ENCODE results near the gene CLASP2. TPM values are rescaled to one million over a fixed set of nuclear protein-coding genes. Genes with fewer than 3 reads are reported as not detected.
A peak's percentile ranks its signal among the peaks of the same experiment; 100 is the strongest.

The CLASP2 gene
- total RNA-seq, 1 donor from 2014 or later: 65.0 TPM

DNA sequence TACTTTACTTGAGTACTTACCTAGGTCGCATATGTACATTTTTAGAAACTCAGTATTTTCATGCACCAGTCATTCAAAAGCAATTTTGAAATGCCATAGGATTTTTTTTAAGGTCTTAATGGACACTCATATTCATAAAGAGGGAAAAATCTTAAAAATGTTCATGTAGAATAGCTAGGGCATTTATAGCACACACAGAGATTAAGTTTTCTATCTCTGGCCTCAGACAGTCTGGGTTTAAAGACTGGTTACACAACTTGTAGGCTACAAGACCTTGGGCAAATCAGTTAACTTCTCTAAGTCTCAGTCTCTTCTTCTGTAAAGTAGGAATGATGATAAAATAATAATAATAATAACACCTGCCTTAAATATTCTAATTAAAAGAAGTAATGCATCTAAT lies 229.4 kb downstream of the CLASP2 start:
- Histone ChIP-seq H3K4me3 (ENCODE audit: insufficient read depth, low read depth, low read length) (no peak overlapping the region), H3K4me2 (ENCODE audit: low read length) (no peak overlapping the region), H2AFZ (ENCODE audit: low read depth, low read length) (no peak overlapping the region), H3K27ac (ENCODE audit: low read depth, low read length) (no peak overlapping the region), H4K20me1 (ENCODE audit: insufficient read depth, low read length) (no peaks in the 10 kb centered on the region), H3K79me2 (ENCODE audit: insufficient read depth, low read length) (no peaks in the 10 kb centered on the region), H3K27me3 (ENCODE audit: insufficient read depth, low read length) (no peaks in the 10 kb centered on the region), H3K4me1 (ENCODE audit: insufficient read depth, low read length) (no peaks in the 10 kb centered on the region), H3K9me3 (ENCODE audit: insufficient read depth, low read depth, low read length) (no peaks in the 10 kb centered on the region), H3K9ac (ENCODE audit: low read length) (no peak overlapping the region), H3K36me3 (ENCODE audit: insufficient read depth, low read length) (no peaks in the 10 kb centered on the region)
- H3K27me3 Mint-ChIP-seq (ENCODE audit: low read depth, unreplicated experiment): no peaks in the 10 kb centered on the region
- TF ChIP-seq EZH2 (IDR thresholded peaks at IDR 0.05; ENCODE audit: insufficient read depth, low read length): no peak
- TF ChIP-seq, protein P1, sequence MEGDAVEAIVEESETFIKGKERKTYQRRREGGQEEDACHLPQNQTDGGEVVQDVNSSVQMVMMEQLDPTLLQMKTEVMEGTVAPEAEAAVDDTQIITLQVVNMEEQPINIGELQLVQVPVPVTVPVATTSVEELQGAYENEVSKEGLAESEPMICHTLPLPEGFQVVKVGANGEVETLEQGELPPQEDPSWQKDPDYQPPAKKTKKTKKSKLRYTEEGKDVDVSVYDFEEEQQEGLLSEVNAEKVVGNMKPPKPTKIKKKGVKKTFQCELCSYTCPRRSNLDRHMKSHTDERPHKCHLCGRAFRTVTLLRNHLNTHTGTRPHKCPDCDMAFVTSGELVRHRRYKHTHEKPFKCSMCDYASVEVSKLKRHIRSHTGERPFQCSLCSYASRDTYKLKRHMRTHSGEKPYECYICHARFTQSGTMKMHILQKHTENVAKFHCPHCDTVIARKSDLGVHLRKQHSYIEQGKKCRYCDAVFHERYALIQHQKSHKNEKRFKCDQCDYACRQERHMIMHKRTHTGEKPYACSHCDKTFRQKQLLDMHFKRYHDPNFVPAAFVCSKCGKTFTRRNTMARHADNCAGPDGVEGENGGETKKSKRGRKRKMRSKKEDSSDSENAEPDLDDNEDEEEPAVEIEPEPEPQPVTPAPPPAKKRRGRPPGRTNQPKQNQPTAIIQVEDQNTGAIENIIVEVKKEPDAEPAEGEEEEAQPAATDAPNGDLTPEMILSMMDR (IDR thresholded peaks at IDR 0.05; ENCODE audit: insufficient read depth, low read depth, low read length): no peak
- H3K4me1 Mint-ChIP-seq (ENCODE audit: low read depth, unreplicated experiment): no peaks in the 10 kb centered on the region
- no peak for FAIRE-seq
- no peak for DNase-seq (ENCODE audit: low read depth)
- peaks cover 4% of the 10 kb centered on the region for H3K9me3 Mint-ChIP-seq (ENCODE audit: unreplicated experiment)
- H3K4me3 Mint-ChIP-seq (ENCODE audit: unreplicated experiment): no peak overlapping the region
- no peaks in the 10 kb centered on the region for H3K36me3 Mint-ChIP-seq (ENCODE audit: low read depth, unreplicated experiment)
- no peak overlapping the region for H3K27ac Mint-ChIP-seq (ENCODE audit: unreplicated experiment)

DNA sequence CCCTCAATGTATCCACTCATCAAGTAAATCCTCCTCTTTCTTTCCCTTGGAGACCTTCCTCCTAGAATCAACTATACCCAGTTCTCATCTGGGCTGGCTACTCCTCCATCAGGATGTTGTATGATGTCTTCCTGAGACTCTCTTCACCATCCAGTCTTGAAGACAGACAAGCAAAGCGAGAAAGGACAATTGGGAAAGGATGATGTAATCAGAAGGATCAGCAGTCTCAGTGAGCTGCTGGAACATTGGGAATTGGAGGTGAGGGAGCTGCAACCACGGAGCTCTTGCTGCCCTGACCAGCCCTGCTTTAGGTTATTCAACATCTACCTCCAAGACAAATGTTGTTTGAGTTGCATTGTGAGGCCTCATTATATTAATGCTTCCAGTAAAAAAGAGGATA lies 229.8 kb downstream of the CLASP2 start:
- no peaks in the 10 kb centered on the region for H3K4me1 ChIP-seq (ENCODE audit: insufficient read depth, low read length)
- no peak for FAIRE-seq

DNA sequence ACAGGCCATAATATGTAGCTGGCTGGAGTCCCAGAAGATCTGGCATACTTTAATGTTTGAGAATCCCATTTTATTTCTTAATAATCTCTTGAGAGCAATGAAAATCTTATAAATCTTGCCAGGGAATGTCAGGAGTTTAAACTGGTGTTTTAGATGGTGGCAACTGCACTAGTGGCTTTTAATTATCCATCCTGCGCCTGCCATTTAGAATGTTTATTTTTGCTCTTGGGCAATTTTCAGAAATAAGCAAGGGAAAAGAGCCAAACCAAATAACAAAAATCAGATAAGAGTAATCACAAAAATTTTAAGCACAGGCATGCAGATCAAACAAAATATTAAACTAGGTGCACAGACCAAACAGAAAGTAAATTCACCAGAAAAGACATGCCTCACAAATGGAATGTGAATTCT lies 235.9 kb downstream of the CLASP2 start:
- H3K36me3 Mint-ChIP-seq (ENCODE audit: low read depth, unreplicated experiment): peaks cover 2% of the 10 kb centered on the region
- Histone ChIP-seq H2AFZ (ENCODE audit: low read depth, low read length) (no peak overlapping the region), H3K27me3 (ENCODE audit: insufficient read depth, low read length) (no peaks in the 10 kb centered on the region), H3K9ac (ENCODE audit: low read length) (no peak overlapping the region), H3K4me1 (ENCODE audit: insufficient read depth, low read length) (no peaks in the 10 kb centered on the region), H3K79me2 (ENCODE audit: insufficient read depth, low read length) (no peaks in the 10 kb centered on the region), H3K36me3 (ENCODE audit: insufficient read depth, low read length) (no peaks in the 10 kb centered on the region), H3K9me3 (ENCODE audit: insufficient read depth, low read depth, low read length) (no peaks in the 10 kb centered on the region), H3K4me3 (ENCODE audit: insufficient read depth, low read depth, low read length) (no peak overlapping the region), H4K20me1 (ENCODE audit: insufficient read depth, low read length) (no peaks in the 10 kb centered on the region), H3K27ac (ENCODE audit: low read depth, low read length) (no peak overlapping the region), H3K4me2 (ENCODE audit: low read length) (no peak overlapping the region)
- H3K4me1 Mint-ChIP-seq (ENCODE audit: low read depth, unreplicated experiment): no peaks in the 10 kb centered on the region
- no peak for TF ChIP-seq EZH2 (IDR thresholded peaks at IDR 0.05; ENCODE audit: insufficient read depth, low read length)
- TF ChIP-seq, protein P1 (IDR thresholded peaks at IDR 0.05; ENCODE audit: insufficient read depth, low read depth, low read length): no peak
- no peaks in the 10 kb centered on the region for H3K27me3 Mint-ChIP-seq (ENCODE audit: low read depth, unreplicated experiment)
- H3K27ac Mint-ChIP-seq (ENCODE audit: unreplicated experiment): no peak overlapping the region
- FAIRE-seq (no peak), DNase-seq (ENCODE audit: low read depth) (peak; percentile 18)
- H3K9me3 Mint-ChIP-seq (ENCODE audit: unreplicated experiment): peaks cover 9% of the 10 kb centered on the region
- no peak overlapping the region for H3K4me3 Mint-ChIP-seq (ENCODE audit: unreplicated experiment)

More for the DNA sequence above, 229.8 kb downstream of the CLASP2 start:
- H3K4me3 Mint-ChIP-seq (ENCODE audit: unreplicated experiment): no peak overlapping the region
- Histone ChIP-seq H3K9me3 (ENCODE audit: insufficient read depth, low read depth, low read length) (no peaks in the 10 kb centered on the region), H3K79me2 (ENCODE audit: insufficient read depth, low read length) (no peaks in the 10 kb centered on the region), H3K9ac (ENCODE audit: low read length) (no peak overlapping the region), H3K27me3 (ENCODE audit: insufficient read depth, low read length) (no peaks in the 10 kb centered on the region), H3K36me3 (ENCODE audit: insufficient read depth, low read length) (no peaks in the 10 kb centered on the region), H4K20me1 (ENCODE audit: insufficient read depth, low read length) (no peaks in the 10 kb centered on the region), H3K4me3 (ENCODE audit: insufficient read depth, low read depth, low read length) (no peak overlapping the region), H3K4me2 (ENCODE audit: low read length) (no peak overlapping the region), H3K27ac (ENCODE audit: low read depth, low read length) (no peak overlapping the region), H2AFZ (ENCODE audit: low read depth, low read length) (no peak overlapping the region)
- H3K9me3 Mint-ChIP-seq (ENCODE audit: unreplicated experiment): peaks cover 4% of the 10 kb centered on the region
- no peak overlapping the region for H3K27ac Mint-ChIP-seq (ENCODE audit: unreplicated experiment)
- no peak for DNase-seq (ENCODE audit: low read depth)
- TF ChIP-seq EZH2 (IDR thresholded peaks at IDR 0.05; ENCODE audit: insufficient read depth, low read length): no peak
- TF ChIP-seq, protein P1 (IDR thresholded peaks at IDR 0.05; ENCODE audit: insufficient read depth, low read depth, low read length): no peak
- no peaks in the 10 kb centered on the region for H3K4me1 Mint-ChIP-seq (ENCODE audit: low read depth, unreplicated experiment)
- H3K36me3 Mint-ChIP-seq (ENCODE audit: low read depth, unreplicated experiment): no peaks in the 10 kb centered on the region
- H3K27me3 Mint-ChIP-seq (ENCODE audit: low read depth, unreplicated experiment): no peaks in the 10 kb centered on the region
